ENCODE measurements around the gene SLC10A4.

DNA sequence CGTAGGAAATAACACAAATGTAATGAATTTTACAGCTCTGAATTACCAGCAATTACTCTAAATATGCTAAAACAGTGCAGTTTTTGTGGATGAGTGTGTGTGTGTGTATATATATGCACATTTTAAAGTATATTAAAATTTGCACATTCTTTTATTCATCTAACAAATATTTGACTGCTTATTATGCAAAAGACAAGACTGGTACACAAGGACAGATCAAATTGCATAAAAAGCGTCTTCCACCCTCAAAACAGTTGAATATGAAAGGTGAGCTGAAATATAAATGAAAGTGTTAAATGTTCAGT is 20.8 kb downstream of the SLC10A4 start:
- TF ChIP-seq CTCF (conservative IDR thresholded peaks at IDR 0.05; ENCODE audit: low read depth in 2 of 2) (no peak), EZH2phosphoT487 (IDR thresholded peaks at IDR 0.05; ENCODE audit: unreplicated experiment) (no peak), REST (IDR thresholded peaks at IDR 0.05; ENCODE audit: unreplicated experiment) (no peak), EZH2 (IDR thresholded peaks at IDR 0.05; ENCODE audit: low read depth, unreplicated experiment) (no peak), POLR2AphosphoS5 (IDR thresholded peaks at IDR 0.05; ENCODE audit: low read depth) (no peak), ETS1 (IDR thresholded peaks at IDR 0.05) (no peak), CREB1 (CRISPR knock-in tag; IDR thresholded peaks at IDR 0.05; ENCODE audit: low read depth) (no peak), STAT1 (IDR thresholded peaks at IDR 0.05; ENCODE audit: unreplicated experiment) (no peak)

Measured in GM23338 (cell line).